Neuron (in vitro differentiated cells): ENCODE data around the gene KANK3.
"Not testable (repeated sequence)": the region's sequence is repeated elsewhere in the genome, so short reads cannot be mapped to it uniquely, and the experiment has no call there.

Experiments
- H2AFZ ChIP-seq: one replicate; pipeline ENCODE4 v1.6.1; 2013; ENCODE audit warnings: low read depth, mild to moderate bottlenecking, inconsistent platforms, low read length, moderate library complexity
- H3K27me3 ChIP-seq: one replicate; pipeline ENCODE4 v1.6.1; 2013; ENCODE audit warnings: low read length; ENCODE audit not compliant: insufficient read depth
- H3K36me3 ChIP-seq: one replicate; pipeline ENCODE4 v1.6.1; 2013; ENCODE audit warnings: low read length; ENCODE audit not compliant: insufficient read depth
- H3K4me1 ChIP-seq: one replicate; pipeline ENCODE4 v1.6.1; 2013; ENCODE audit warnings: low read length; ENCODE audit not compliant: insufficient read depth
- H3K4me3 ChIP-seq: 2 replicates; pipeline ENCODE4 v1.5.1; 2013; ENCODE audit warnings: mild to moderate bottlenecking, low read length, moderate library complexity
- H3K9me3 ChIP-seq: one replicate; pipeline ENCODE4 v1.6.1; 2013; ENCODE audit warnings: low read length

KANK3 gene

DNA sequence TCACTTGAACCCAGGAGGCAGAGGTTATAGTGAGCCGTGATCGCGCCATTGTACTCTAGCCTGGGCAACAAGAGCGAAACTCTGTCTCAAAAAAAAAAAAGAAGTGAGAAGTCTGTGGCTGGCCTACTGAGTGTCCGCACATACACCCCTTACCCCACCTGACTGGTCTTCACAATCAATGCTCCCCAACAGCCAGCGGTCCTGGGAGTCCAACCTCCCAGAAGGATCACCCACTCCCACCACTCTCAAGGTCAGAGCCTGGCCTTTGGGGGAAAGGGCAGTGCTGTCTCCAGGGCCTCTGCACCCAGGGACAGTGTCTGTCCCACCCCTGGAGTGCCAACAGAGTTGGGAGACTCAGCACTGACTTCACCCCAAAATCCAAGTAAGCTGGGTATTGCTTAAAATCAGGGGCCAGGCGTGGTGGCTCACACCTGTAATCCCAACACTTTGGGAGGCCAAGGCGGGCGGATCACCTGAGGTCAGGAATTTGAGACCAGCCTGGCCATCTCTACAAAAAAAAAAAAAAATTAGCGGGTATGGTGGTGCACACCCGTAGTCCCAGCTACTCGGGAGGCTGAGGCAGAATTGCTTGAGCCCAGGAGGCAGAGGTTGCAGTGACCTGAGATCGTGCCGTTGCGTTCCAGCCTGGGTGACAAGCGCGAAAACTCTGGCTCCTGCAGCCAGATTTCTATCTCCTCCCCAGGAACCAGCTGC, 32.6 kb downstream of the KANK3 start:
- H3K27me3 ChIP-seq: no peaks in the 10 kb centered on the region
- H3K4me3 ChIP-seq: no peak overlapping the region
- peaks cover 34% of the 10 kb centered on the region for H3K36me3 ChIP-seq
- no peaks in the 10 kb centered on the region for H3K9me3 ChIP-seq
- H2AFZ ChIP-seq: no peak overlapping the region
- H3K4me1 ChIP-seq: peaks cover 12% of the 10 kb centered on the region

DNA sequence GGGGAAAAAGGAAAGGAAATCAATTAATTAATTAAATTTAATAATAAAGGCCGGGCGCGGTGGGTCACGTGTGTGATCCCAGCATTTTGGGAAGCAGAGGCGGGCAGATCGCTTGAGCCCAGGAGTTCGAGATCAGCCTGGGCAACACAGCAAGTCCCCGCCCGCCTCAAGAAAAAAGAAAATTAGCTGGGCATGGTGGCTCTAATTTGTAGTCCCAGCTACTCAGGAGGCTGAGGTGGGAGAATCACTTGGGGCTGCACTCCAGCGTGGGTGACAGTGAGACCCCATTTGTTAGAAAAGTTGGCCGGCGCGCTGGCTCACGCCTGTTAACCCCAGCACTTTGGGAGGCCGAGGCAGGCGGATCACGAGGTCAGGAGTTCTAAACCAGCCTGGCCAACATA, 34.2 kb downstream of the KANK3 start:
- Histone ChIP-seq H3K27me3 (no peaks in the 10 kb centered on the region), H3K4me1 (peaks cover 12% of the 10 kb centered on the region), H3K4me3 (peak overlapping the region; percentile 53), H2AFZ (no peak overlapping the region), H3K9me3 (no peaks in the 10 kb centered on the region), H3K36me3 (peaks cover 20% of the 10 kb centered on the region)

GRCh38 chr19:8307965-8308866, 34.8 kb downstream of the KANK3 start, which contains the start of gene CD320:
Gene CD320, minus strand, starts transcription at chr19:8308358. Its CDS starts 68 bp downstream, at chr19:8308290.
- peak within 1 kb of the TSS; percentile 47 for H2AFZ ChIP-seq
- peak within 1 kb of the TSS; percentile 53 for H3K4me3 ChIP-seq
- H3K4me1 ChIP-seq: peaks cover 12% of the 10 kb centered on the region
- no peaks in the 10 kb centered on the region for H3K9me3 ChIP-seq
- H3K27me3 ChIP-seq: no peaks in the 10 kb centered on the region
- peaks cover 16% of the 10 kb centered on the region for H3K36me3 ChIP-seq

DNA sequence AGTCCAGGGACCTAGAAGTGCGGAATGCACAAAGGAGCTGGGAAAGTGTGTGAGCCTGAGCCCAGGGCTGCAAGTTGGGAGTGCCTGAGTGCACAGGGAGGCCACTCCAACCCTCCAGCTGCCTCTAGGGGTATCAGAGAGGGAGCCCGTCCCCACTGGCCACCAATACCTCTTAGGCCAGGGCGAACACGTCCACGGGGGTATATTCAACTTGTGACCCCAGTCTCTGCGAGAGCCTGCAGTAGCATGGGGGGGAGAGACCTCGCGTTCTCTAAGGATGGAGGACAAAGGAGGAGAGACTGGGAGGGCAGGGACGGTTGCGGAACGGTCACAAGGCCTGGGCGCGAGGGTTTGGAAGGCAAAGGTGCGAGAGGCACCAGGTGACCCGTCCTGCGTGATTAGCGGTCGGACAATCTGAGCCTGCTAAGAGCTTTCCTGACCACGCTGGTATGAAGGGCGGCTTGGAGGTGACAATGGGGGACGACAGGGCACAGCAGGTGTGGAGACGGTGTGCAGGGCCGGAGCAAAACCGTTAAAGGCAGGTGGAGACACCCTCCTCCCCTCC, 35.6 kb downstream of the KANK3 start:
- no peaks in the 10 kb centered on the region for H3K27me3 ChIP-seq

GRCh38 chr19:8306235-8307054, 36.6 kb downstream of the KANK3 start:
- Histone ChIP-seq H3K36me3 (peaks cover 21% of the 10 kb centered on the region), H3K4me1 (peaks cover 12% of the 10 kb centered on the region), H3K9me3 (no peaks in the 10 kb centered on the region), H2AFZ (no peak overlapping the region), H3K4me3 (no peak overlapping the region), H3K27me3 (no peaks in the 10 kb centered on the region)

More for the DNA sequence above, 35.6 kb downstream of the KANK3 start:
- Histone ChIP-seq H3K4me1 (peaks cover 12% of the 10 kb centered on the region), H3K4me3 (peak overlapping the region; percentile 53), H3K36me3 (peaks cover 19% of the 10 kb centered on the region), H2AFZ (peak overlapping the region; percentile 47), H3K9me3 (no peaks in the 10 kb centered on the region)

GRCh38 chr19:8305798-8306197, 37.3 kb downstream of the KANK3 start:
- H3K36me3 ChIP-seq: peaks cover 17% of the 10 kb centered on the region
- no peaks in the 10 kb centered on the region for H3K27me3 ChIP-seq
- no peaks in the 10 kb centered on the region for H3K9me3 ChIP-seq
- H3K4me1 ChIP-seq: peaks cover 12% of the 10 kb centered on the region
- no peak overlapping the region for H2AFZ ChIP-seq
- H3K4me3 ChIP-seq: no peak overlapping the region

DNA sequence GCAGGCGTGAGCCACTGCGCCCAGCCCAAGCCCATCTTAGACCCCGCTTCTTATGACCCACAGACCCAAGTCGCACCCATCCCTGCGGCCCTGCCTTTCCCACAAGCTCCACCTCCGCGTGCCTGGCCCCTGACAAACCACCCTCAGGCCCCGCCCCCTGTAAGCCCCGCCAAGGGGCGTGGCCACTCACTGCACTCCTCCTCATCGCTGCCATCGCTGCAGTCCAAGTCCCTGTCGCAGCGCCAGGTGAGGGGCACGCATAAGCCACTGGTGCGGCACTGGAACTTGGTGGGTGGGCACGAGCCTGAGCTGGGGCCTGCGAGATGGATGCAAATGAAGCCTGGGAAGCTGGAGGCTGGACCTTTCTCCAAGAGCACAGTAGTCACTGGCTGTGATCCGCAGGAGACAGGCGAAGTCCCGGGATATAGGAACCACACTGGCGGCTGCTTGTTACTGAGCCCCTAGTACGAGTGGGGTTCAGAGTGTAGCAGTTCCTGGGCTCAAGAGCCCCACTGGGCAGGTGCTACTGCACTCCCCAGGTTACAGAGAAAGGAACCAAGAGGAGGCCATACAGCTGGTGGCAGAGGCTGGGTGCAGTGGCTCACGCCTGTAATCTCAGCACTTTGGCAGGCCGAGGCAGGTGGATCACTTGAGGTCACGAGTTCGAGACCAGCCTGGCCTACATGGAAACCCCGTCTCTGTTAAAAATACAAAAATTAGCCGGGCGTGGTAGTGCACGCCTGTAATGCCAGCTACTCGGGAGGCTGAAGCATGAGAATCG, 38.0 kb downstream of the KANK3 start:
- H3K4me1 ChIP-seq: peaks cover 12% of the 10 kb centered on the region
- H3K27me3 ChIP-seq: no peaks in the 10 kb centered on the region
- H3K4me3 ChIP-seq: no peak overlapping the region
- no peaks in the 10 kb centered on the region for H3K9me3 ChIP-seq
- H3K36me3 ChIP-seq: peaks cover 12% of the 10 kb centered on the region
- H2AFZ ChIP-seq: no peak overlapping the region

- Histone ChIP-seq H3K9me3 (no peaks in the 10 kb centered on the region), H3K4me1 (peaks cover 5% of the 10 kb centered on the region), H3K4me3 (no peak overlapping the region), H2AFZ (no peak overlapping the region), H3K27me3 (no peaks in the 10 kb centered on the region), H3K36me3 (peaks cover 10% of the 10 kb centered on the region)
Measured at GRCh38 chr19:8302734-8303133, 40.3 kb downstream of the KANK3 start.

- Histone ChIP-seq H3K27me3 (no peaks in the 10 kb centered on the region), H2AFZ (no peak overlapping the region), H3K36me3 (peaks cover 10% of the 10 kb centered on the region), H3K9me3 (no peaks in the 10 kb centered on the region), H3K4me1 (peaks cover under 1% of the 10 kb centered on the region), H3K4me3 (no peak overlapping the region)
Measured at GRCh38 chr19:8302357-8302691, 40.7 kb downstream of the KANK3 start.

DNA sequence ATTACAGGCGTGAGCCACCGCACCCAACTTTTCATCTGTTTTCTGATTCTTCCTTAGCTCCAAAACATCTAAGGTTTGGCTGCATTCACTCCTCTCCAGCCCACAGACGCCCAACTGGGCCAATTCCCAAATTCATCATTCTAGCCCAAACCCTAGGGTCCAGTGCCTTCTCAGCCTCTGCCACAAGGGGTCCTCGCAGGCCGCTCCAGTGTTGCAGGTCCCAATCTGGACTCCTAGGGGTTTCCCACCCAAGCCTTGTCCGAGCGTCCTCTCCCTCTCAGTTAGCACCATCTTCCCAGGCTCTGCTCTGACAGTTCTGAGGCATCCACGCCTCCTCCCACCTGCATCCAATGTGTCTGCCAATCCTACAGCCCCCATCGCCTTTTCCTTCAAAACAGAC, 51.7 kb downstream of the KANK3 start:
- not testable (repeated sequence) for H3K9me3 ChIP-seq, H2AFZ ChIP-seq

GRCh38 chr19:8276508-8276907, 66.6 kb downstream of the KANK3 start:
- H3K27me3 ChIP-seq, H3K4me1 ChIP-seq, H3K9me3 ChIP-seq, H3K36me3 ChIP-seq, H3K4me3 ChIP-seq, H2AFZ ChIP-seq: not testable (repeated sequence)

More for the DNA sequence above, 51.7 kb downstream of the KANK3 start:
- H3K36me3 ChIP-seq, H3K4me3 ChIP-seq, H3K27me3 ChIP-seq, H3K4me1 ChIP-seq: not testable (repeated sequence)
